ENCODE results near the gene NUP88.

DNA sequence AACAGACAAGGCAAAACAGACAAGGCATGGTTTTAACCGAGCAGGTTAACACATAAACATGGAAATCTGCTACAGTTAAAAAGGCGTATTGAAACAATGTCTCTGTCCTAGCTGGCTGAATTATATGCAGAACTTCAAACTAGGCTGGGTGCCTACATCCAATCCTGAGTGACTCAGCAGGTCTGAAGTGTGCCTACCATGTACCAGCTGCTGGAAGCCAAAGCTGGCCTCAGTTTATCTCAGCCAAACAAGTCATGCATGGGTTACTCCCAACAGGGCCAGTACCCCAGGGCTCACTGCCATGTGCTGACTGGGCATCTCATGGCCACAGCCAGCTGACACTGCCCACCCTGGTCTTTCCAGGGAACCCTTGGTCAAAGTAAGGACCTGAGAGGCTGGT, 15.5 kb upstream of the NUP88 start:
- TF ChIP-seq, protein P1, sequence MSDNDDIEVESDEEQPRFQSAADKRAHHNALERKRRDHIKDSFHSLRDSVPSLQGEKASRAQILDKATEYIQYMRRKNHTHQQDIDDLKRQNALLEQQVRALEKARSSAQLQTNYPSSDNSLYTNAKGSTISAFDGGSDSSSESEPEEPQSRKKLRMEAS (IDR thresholded peaks at IDR 0.05) = no peak
- TF ChIP-seq POLR2A (IDR thresholded peaks at IDR 0.05; ENCODE audit: borderline replicate concordance, extremely low read depth, insufficient read depth, insufficient read length) (no peak), POLR2AphosphoS5 (IDR thresholded peaks at IDR 0.05; ENCODE audit: low read depth, low read length) (0 out of 2 replicates have a peak, but pooled peaks have one; percentile 16), SP1 (IDR thresholded peaks at IDR 0.05; ENCODE audit: low read depth) (no peak), SIN3A (IDR thresholded peaks at IDR 0.05; ENCODE audit: low read depth) (no peak), EZH2 (IDR thresholded peaks at IDR 0.05) (no peak), YY1 (IDR thresholded peaks at IDR 0.05; ENCODE audit: extremely low read depth, insufficient replicate concordance, low read depth, low read length) (no peak), JUND (IDR thresholded peaks at IDR 0.05) (no peak), RAD21 (IDR thresholded peaks at IDR 0.05; ENCODE audit: low read depth) (no peak), EZH2phosphoT487 (IDR thresholded peaks at IDR 0.05; ENCODE audit: borderline replicate concordance) (no peak), ZNF274 (IDR thresholded peaks at IDR 0.05; ENCODE audit: low read depth, low read length) (no peak), FOSL1 (IDR thresholded peaks at IDR 0.05; ENCODE audit: low read depth) (no peak)
- TF ChIP-seq, protein P2, sequence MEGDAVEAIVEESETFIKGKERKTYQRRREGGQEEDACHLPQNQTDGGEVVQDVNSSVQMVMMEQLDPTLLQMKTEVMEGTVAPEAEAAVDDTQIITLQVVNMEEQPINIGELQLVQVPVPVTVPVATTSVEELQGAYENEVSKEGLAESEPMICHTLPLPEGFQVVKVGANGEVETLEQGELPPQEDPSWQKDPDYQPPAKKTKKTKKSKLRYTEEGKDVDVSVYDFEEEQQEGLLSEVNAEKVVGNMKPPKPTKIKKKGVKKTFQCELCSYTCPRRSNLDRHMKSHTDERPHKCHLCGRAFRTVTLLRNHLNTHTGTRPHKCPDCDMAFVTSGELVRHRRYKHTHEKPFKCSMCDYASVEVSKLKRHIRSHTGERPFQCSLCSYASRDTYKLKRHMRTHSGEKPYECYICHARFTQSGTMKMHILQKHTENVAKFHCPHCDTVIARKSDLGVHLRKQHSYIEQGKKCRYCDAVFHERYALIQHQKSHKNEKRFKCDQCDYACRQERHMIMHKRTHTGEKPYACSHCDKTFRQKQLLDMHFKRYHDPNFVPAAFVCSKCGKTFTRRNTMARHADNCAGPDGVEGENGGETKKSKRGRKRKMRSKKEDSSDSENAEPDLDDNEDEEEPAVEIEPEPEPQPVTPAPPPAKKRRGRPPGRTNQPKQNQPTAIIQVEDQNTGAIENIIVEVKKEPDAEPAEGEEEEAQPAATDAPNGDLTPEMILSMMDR (IDR thresholded peaks at IDR 0.05 in 2 of 3, conservative IDR thresholded peaks at IDR 0.05 in 1 of 3; ENCODE audit: borderline replicate concordance in 1 of 3, insufficient read depth in 1 of 3, low read depth in 2 of 3, low read length in 2 of 3) = no peak
- TF ChIP-seq, protein P3, sequence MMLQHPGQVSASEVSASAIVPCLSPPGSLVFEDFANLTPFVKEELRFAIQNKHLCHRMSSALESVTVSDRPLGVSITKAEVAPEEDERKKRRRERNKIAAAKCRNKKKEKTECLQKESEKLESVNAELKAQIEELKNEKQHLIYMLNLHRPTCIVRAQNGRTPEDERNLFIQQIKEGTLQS (IDR thresholded peaks at IDR 0.05) = no peak

Data from HCT116 (cell line).